NCI-H510A (cell line): ENCODE measurements around the gene ATAD1.

Source experiments
- DNase-seq: peaks from one replicate; lab custom pipeline; 2025; lab: John Stamatoyannopoulos, UW

ATAD1 gene

DNA sequence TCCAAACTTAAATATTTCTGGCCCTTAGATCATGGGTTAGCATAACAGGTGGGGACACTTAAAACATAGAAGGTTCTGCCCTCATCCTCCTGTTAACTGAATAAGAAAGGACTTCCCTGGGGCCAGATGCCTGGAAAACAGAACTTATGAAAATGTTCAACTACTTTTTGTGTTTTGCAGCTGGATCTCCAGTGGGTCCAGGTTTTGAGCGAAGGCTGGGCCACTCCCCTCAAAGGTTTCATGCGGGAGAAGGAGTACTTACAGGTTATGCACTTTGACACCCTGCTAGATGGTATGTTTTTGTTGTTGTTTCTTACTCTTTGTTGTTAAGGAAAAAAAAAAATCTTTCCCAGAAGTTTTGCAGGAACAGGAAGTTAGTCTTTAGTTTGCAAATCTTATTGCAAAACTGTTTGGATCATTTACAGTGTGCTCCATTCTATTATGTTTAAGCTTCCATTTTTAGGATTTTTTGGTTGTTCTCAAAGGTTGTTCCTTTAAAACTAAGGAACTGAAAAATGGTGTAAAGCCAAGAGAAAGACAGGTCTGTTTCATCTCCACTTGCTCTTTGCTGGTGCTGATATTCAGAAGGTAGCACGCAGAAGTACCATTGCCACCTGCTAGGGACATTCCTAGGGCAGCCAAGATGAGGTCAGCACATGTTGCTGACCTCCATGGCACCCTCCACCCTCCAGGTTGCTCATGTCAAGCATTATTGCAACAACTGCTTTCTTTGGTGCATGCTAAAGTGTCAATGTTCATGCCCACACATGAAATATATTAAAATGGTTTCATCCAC is 102.3 kb downstream of the ATAD1 start:
- DNase-seq = no peak

DNA sequence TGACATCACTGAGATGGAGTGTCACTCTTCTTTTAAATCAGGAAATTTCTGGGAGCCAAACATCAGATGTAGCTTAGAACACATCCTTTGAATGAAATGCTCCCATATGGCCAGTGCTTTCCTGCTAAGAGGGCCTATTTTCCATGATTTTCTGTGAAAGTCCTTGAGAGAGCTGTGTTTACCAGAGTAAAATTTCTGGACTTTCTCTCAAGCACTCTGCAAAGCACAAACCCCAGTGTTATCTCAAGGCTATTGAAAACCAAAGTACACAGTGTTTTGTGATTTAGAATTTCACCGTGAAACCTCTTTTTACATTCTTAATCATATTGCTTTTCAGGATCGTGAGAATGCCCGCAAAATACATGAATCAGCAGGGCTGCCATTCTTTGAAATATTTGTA is 104.3 kb downstream of the ATAD1 start:
- no peak for DNase-seq

- no peak for DNase-seq
Measured at GRCh38 chr10:87712913-87713616, 105.0 kb downstream of the ATAD1 start.

GRCh38 chr10:87707254-87707653 is 110.8 kb downstream of the ATAD1 start:
- no peak for DNase-seq

GRCh38 chr10:87706731-87707130 is 111.3 kb downstream of the ATAD1 start:
- no peak for DNase-seq

DNA sequence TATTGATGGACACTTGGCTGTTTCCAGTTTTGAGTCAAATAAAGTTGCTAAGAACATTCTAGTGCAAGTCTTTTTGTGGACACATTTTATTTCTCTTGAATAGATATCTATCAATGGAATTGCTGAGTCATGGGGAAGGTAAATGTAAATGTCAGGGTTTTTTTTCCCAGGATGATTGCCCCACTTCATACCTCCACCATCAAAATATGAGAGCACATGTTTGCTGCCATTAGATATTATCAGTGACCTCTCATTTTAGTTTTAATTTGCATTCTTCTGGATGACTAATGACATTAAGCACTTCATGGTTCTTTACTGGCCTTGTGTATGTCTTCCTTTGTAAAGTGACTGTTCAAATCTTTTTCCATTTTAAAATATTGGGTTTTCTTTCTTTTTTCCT is 112.7 kb downstream of the ATAD1 start:
- DNase-seq = no peak

DNA sequence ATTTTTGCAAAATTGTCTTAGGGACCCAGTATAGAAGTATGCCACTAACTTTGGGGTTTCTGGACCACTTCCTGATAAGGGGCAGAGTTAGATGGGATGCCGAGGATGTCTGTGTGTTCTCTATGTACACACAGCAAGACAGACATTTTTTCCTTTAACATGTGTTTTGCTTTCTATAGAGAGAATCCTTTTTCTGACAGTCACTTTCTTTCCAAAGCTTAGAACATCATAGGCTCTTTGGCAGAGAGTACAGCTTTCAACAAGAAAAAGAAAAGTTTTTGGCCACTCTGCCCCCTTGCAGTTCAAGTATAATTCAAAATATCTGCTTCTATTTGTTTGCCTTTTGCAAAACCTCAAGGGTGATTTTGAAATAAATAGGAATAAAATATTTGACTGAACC is 114.3 kb downstream of the ATAD1 start:
- DNase-seq = no peak

GRCh38 chr10:87702973-87703294 is 115.1 kb downstream of the ATAD1 start:
- DNase-seq = no peak

DNA sequence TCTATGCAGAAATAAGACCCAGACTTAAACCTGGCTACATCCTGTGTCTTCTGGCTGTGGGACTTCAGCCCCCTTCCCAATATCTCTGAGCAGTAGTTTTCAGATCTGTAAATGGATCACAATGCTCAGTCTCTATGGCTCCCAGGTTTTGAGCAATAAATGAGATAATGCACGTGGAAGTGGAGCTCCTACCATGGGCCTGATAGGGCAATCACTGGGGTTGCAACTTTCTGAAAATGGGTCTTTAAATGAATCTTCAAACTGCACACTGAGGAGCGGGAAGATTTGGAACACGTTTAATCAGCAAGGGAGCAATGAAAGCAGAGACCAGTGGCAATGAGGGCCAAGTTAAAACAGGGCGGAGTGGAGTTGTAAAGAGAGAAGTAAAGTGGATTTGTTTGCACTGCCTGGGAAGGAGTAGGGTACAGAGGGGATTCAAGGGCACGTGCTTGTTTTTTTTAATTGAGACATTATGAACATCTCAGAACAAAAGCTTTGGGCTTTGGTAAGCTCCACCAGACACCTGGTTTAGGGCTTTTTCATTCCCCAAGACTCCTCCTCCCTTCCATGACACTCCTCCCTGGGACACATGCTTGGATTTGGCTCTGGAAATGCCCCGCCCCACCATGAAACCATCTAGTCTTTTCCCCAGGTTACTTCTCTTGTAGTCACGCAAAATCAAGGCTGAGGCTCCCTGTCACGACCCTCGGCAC is 115.6 kb downstream of the ATAD1 start:
- DNase-seq = no peak
